HG03432 (cell line): ENCODE measurements around the gene MYRFL.
"Not testable (repeated sequence)": the region's sequence is repeated elsewhere in the genome, so short reads cannot be mapped to it uniquely, and the experiment has no call there.

Experiments used
- ATAC-seq: cut with Tn5 transposase; IDR thresholded peaks from one replicate; pipeline ENCODE4 v1.9.1; 2021; ENCODE audit warnings: mild to moderate bottlenecking, moderate library complexity; ENCODE audit not compliant: unreplicated experiment

The MYRFL gene

DNA sequence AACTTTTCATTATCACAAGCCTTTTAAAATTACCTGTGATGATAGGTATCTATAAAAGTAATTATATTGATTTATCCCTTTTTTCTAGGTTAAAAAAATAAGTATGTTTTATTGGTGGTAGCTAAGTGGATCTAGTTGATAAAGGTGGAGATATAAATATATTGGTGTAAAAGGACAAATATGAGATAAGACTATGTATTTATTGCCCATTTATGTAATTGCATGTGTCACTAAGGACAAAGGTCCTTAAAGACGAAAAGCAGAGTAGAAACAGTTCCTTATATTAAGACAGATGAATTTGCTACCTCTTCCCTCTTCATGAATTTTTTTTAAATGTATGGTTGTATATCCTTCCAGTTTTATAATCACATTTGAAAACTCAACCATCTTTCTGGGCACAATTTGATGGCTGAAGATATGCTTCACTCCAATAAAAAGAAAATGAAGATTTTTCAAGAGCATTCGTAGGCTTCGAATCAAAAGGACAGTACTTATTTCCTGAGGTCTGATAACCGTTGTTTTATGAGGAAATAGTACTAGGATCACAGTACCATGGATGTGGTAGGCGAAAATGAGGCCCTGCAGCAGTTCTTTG is at the start of gene MYRFL:
Gene MYRFL (plus strand): TSS at position 262 of the 595 bp plus-strand sequence. CDS start 291 bp downstream, at position 553.
- no peak for ATAC-seq

DNA sequence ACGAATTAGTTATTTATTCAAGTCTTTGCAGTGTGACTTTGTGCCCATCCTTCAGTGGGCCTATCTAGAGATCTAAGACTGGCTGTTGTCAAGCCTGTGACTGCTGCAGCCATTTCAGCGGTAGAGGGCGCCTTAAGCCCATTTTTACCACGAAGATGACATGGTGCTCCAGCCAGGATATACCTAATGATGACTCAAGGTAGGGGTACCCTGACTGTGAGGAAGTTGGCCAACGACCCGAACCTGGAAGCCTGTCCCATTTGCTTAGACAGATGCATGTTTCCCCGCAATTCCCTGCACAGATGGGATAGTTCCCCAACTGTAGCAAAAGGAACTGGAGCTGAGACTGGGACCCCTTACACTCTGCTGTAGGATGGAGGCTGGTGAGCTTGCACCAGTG is 45.1 kb upstream of the MYRFL start:
- ATAC-seq = peak; percentile 65

DNA sequence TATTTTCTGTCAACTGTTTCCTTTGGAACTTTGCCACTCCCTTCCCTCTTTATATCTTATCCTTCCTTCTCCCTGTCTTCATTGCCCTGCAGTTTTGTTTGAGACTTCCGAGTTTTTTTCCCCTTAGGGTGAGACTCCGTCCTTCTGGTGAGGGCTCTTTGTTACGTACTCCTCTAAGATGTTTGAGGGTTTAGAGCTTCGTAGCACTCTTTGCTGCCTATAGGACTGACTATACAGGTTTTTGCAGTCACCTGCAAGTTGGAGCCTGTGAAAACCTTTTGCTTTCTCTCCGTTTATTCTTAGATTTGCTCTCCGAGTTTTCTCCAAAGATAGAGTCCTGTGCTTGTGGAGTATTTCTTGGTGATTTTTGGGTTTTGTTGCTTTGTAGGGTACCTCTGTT is 41.7 kb upstream of the MYRFL start:
- ATAC-seq = no peak

DNA sequence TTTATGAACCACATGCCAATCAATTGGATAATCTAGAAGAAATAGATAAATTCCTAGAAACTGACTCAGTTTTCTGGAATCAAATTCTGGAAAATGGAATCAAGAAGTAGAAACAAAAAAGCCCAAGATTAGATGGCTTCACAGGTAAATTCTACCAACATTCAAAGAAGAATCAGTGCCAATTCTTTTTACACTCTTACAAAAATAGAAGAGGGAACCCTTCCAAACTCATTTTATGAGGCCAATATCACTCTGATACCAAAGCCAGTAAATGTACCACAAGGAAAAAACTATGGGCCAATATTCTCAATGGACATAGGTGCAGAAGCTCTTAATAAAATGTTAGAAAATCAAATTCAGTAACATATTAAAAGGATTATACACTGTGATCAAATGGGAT is 35.7 kb upstream of the MYRFL start:
- ATAC-seq = no peak

DNA sequence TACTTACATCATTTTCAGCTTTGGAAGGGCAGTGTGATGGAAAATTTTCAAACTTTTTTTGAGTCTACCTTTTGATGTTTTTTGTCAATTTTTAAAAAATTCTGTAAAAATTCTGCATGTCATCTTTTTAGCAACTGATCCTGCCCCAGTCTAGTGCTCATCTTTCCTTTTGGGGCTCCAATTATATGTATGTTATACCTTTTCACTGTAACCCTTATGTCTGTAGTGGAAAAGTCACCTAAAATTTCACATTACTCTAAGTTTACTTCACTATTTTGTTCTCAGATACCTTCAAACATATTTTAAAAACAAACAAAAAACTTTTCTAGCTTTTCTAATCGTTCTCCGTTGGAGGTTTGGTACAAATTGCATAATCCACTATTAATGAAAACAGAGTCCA is 32.5 kb upstream of the MYRFL start:
- no peak for ATAC-seq

DNA sequence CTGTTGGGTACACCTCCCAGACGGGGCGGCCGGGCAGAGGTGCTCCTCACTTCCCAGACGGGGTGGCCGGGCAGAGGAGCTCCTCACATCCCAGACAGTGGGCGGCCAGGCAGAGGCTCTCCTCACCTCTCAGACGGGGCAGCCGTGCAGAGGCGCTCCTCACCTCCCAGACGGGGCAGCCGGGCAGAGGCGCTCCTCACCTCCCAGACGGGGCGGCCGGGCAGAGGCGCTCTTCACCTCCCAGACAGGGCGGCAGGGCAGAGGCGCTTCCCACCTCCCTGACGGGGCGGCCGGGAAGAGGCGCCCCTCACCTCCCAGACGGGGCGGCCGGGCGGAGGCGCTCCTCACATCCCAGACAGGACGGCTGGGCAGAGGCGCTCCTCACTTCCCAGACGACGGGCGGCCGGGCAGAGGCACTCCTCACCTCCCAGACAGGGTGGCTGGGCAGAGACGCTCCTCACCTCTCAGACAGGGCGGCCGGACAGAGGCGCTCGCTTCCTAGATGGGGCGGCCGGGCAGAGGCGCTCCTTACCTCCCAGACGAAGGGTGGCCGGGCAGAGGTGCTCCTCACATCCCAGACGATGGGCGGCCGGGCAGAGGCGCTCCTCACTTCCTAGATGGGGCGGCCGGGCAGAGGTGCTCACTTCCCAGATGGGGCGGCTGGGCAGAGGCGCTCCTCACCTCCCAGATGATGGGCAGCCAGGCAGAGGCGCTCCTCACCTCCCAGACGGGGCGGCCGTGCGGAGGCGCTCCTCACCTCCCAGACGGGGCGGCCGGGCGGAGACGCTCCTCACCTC is 17.7 kb upstream of the MYRFL start:
- ATAC-seq = not testable (repeated sequence)

DNA sequence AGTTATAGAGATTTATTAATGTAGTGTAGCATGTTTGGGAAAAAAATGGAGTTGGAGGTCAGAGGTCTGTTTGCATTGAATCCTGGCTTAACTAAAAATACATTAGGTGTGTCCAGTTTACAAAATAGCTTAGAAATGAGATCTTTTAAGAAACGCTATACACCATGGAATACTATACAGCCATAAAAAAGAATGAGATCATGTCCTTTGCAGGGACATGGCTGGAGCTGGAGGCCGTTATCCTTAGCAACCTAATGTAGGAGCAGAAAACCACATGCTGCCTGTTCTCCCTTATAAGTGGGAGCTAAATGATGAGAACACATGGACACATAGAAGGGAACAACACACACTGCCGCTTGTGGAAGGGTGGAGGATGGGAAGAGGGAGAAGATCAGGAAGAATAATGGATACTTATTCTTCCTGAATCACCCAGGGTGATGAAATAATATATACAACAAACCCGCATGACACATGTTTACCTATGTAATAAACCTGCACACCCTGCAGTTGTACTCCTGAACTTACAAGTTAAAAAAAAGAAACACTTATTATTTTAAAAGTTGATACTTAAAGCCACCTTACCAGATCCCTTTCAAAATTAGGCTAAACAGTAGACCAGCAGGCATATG is 14.0 kb upstream of the MYRFL start:
- no peak for ATAC-seq

DNA sequence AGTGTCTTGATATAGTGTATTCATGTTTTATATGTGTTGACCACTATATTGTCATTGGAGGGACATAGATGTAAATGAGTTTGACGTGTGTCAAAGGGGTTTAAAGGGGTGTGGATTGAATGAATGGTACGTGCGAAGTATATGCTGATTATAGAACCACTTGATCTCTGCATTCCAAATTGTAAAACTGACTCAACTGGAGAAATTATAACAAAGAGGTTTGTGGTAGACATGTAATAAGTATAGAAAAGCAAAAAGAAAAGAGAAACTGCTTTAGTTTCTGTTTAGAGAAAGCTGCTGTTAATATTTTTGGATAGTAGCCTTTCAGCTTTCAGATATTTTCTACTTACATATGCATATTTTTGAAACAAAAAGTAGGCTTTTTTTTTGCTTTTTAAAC is 8.9 kb upstream of the MYRFL start:
- ATAC-seq = peak; percentile 78

DNA sequence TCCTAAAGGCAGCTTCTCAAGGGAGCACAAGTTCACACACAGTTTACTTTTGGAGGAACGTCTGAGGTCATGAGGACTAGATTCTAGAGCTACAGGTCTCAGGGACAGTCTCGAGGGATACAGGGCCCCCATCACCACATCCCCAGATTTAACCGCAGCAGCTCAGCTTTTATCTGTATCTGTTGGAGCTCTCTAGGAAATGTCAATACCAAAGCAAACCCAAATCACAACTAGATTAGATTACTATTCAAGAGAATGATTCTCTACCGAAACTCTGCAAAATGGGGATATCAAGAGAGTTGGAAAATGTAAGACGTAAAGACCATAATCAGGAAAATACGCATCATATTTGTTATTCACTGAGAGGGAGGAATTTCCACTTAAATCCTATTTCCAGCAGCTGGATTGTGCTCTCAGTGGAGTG is 4.0 kb upstream of the MYRFL start:
- no peak for ATAC-seq

DNA sequence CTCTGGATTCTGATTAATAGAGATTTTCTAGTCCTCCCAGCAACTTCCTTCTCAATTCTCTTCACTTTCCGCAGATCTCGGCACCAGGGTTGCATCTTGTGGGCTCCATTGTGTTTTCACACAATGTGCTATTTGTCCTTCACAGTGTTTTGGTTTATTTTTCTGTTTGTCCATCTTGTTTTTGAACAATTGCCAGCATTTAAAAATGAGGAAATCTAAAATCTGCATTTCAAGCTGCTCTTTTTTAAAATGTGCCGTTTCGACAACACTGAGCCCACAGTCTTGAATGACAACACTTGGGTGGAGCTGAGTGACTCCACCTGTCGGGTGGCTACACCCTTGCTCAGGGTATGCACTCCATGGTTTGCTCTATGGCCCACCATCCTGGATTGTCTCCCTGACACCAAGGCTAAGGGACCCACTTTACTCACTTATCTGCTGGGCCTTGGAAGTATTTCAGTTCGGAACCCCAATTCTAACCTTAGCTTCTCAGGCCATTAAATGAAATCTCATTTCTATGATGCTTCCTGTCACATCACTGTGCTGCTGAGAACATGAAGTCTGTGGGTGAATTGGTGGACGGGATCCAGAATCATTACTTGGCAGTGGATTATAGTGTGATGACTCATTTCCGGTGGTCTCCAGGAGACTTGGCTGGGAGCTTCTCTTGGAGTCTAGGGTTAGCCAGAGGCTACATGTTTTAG is 3.4 kb upstream of the MYRFL start:
- ATAC-seq = no peak

DNA sequence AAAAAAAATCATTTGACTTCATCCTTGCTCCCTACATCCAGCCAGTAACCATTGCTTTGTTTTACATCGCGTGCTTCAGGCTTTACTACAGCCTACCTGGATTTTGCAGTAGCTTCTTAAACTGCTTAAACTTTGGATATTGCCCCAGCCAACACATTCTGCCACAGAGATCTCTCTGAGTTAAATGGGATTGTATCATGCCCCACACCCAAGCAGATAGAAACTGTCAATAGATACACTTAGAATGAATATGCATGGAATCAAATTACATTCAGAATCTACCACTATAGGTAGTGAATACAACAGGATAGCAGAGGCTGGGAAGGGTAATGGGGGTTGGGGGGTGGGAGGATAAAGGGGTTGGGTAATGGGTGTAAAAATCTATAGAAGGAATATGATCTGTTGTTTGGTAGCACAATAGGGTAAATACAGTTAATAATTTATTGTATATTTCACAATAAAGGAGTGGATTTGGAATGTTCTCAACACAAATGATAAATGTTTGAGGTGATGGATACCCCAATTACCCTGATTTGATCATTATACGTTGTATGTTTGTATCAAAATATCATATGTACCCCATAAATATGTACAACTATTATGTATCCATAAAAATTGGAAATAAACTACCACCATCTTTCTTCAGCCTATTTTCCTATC is 2.7 kb upstream of the MYRFL start:
- ATAC-seq = no peak

DNA sequence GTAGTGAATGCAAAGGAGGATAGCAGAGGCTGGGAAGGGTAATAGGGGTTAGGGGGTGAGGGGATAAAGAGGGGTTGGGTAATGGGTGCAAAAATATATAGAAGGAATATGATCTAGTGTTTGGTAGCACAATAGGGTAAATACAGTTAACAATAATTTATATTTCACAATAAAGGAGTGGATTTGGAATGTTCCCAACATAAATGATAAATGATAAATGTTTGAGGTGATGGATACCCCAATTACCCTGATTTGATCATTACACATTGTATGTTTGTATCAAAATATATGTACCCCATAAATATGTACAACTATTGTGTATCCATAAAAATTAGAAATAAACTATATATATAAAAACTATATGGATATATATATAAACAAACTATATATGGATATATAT is 999 bp upstream of the MYRFL start:
- no peak for ATAC-seq

DNA sequence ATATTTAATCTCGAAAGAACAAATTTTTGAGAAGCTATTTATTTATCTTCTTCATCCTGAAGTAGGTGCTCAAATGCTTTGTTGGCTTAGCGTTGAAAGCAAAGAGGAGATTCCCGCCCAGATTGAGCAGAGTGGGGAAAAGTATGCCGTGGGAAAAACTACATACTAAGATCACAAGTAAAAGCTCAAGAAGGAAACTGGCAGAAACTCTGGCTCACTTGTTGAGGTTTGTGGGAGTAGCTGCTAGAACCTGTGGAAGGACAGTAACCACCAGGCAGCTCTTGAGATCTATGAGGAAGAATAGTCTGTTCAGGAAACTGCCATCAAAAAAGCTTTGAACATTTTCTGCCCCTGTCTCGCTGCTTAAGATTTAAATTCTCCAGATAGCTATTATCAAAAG is 3.9 kb downstream of the MYRFL start:
- no peak for ATAC-seq

DNA sequence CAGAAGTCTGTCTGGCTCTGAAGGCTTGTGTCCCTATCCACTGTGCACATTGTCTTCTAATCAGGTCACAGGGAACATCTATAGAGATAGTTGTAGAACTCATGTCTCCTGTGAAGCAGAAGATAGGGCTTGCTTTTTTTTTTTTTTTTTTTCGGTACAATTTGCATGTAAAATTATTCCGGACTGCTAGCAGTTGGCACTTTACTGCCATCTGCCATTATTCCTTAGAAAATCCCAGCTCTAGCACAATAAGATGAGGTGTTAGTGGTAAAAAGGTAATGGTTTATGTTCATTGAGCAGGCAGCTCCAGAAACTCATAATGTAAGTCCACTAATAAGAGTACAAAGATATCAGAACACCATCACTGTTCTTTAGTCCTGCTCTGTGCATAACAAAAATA is 8.7 kb downstream of the MYRFL start:
- no peak for ATAC-seq

DNA sequence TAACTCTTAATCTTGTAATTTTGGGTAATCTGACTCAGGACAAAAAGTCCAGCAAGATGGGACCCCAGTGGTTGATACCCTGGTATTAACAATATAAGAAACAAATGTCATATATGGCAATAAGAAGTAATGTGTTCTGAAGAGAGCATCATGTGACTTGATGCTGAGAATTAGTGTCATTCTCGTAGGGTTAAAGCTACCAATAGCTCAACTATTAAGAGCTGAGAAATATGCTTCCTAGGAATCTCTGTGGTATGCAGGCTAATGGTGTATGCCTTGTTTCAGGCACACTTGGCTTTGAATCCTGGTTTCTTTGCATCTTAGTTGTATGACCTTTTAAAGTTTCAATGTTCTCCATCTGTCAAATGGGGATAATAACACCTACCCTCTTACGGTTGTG is 9.1 kb downstream of the MYRFL start:
- ATAC-seq = no peak

DNA sequence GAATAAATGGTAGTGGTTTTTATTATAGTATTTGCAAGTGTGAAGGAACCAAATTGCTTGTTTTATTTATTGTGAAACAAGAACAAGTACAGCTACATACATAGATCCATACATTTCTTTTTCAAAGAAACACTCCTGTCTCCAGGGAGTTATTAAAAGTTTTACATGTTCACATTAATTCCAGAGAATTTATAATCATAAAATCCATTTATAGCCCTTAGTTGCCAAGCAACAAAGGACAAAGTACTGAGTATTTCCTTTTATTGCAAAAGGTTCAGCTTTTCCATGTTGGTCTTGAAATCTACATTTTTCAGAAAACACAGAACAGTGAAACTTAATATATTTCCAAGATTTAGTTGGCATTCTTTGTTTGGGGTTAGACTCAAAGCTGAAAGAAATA is 9.5 kb downstream of the MYRFL start:
- no peak for ATAC-seq

DNA sequence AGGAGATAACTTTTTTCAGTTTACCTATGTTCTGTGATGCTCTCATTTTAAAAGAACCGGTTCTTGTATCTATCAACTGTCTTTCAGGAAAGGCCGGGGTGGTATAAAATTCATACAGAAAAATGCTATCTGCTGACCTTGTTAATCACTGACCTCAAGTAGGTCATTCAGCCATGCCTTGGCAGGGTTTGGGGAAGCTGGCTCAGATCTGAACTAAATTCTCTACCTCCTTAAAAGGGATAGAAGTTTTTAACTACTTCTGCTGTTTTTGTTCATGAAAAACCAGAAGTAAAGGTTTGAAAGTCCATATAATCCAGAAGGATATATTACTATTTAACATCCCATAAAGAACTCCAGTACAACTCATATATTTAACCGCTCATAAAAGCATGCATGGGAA is 10.1 kb downstream of the MYRFL start:
- ATAC-seq = no peak

DNA sequence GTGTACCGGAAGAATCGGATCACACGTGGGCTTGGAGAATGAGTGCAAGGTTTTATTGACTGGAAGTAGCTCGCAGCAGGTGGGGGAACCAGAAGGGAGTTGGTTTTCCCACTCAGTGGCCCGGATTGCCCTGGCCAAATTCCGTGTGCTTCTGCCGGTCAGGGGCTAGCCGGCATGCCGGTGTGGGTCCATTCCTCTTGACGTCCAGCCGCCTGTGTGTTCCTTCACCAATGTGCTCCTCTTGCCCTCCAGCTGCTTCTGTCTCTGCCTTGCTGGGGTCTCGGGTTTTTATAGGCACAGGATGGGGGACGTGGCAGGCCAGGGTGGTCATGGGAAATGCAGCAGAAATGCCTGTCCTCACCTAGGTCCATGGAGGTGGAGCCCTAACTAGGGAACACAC is 11.0 kb downstream of the MYRFL start:
- ATAC-seq = no peak

DNA sequence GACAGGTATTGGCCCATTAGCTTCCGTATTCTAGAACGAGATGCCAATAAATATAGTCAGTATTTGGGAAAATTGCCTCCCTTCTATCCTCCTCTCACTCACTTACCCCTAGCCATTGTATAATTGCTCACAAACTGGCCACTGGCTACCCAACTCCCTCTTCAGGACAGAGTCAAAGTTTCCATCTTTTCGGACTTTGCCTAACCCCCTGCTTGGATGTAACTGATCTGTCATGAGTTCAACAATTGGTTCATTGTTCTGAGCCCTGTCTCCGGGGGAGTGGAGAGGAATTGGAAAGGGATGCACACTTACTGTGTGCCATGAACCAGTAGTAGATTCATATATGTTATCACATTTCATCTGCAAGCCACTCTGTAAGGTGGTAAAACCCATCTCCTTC is 12.2 kb downstream of the MYRFL start:
- no peak for ATAC-seq

DNA sequence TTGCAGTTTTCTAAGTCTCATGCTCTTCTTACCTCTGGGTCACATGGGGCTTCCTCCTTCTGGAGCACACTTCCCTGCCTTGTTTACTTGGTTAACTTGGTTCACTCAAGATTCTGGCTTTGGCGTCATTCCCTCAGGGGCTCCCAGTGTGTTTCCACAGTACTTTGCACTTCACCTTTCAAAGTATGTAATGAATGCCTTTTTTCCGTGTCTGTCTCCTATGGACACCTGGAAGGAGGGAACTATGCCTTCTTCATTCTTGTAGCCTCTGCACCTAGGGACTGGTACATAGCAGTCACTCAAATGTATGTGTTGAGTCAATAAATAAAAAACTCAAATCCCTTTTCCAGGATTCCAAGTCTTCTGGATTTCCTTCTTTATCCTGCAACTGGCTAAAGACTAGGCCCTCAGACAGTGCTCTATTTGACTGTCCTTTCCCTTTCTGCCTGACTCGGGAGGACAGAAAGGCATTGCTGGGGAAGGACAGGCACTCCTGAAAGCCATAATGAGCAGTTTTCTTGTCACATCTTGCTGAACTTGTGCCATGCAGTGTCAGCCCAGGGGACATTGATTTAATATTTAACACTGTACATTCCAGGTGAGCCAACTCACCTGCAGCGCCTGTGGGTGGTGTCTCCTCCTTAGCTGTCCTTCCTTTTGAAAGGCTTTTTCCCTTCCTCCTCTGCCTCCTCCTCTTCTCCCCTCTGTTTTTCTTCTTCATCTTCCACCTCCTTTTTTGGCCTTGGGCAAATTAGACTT is 12.8 kb downstream of the MYRFL start:
- ATAC-seq = no peak
